Stimulated activated CD8-positive, alpha-beta memory T cell treated with anti-CD3 and anti-CD28 coated beads, Interleukin-15, amount 100 ng/mL, for 1 hour (primary cell): Measurements from ENCODE around the gene RAB36.

ENCODE experiments used
- DNase-seq: peaks from one replicate; pipeline ENCODE4 v3.0.0-alpha.2; 2020; ENCODE audit warnings: low read depth

The RAB36 gene

GRCh38 chr22:23108249-23109078 is 36.8 kb upstream of the RAB36 start:
- no peak for DNase-seq

DNA sequence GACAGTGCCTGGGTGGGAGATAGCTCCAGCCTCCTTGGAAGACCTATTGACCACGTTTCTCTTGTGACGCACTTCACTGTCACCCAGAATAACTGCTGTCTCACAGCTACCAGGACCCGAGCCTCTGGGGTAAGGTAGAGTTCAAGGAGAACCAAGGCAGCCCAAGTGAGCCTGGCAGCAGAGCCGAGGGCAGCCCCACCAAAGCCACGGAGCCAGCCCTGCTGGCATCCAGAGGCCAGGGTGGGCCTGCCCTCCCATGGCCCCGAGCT is 36.3 kb upstream of the RAB36 start:
- no peak for DNase-seq

- no peak for DNase-seq
Observed at GRCh38 chr22:23109441-23109978, 35.8 kb upstream of the RAB36 start.

GRCh38 chr22:23110190-23110921 is 34.9 kb upstream of the RAB36 start:
- DNase-seq, result no peak

- DNase-seq, result no peak
Observed at GRCh38 chr22:23110922-23111527, 34.3 kb upstream of the RAB36 start.

DNA sequence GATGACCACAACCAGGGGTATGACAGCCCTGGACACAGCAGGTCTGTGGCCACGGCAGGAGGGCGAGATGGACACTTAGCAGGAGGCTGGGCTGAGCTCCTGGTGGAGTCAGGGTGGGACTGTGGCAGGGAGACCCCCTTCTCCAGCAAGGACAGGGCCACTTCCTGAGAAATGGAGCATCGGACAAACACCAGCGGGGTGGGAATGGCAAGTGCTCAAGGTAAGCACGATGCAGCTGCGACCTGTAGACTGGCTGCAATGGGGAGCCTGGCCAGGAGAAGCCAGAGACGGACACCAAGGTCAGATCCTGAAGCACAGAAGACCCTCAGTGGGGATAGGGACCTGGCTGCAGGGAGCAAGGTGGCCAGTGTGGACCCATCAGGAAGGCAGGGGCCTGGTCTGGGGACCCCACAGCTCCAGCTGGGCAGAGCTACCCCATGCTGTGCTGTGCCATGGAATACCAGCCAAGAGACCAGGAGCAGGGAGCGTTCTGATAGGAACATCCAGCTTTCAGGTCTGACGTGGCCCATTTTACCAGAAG is 32.7 kb upstream of the RAB36 start:
- DNase-seq, result no peak

DNA sequence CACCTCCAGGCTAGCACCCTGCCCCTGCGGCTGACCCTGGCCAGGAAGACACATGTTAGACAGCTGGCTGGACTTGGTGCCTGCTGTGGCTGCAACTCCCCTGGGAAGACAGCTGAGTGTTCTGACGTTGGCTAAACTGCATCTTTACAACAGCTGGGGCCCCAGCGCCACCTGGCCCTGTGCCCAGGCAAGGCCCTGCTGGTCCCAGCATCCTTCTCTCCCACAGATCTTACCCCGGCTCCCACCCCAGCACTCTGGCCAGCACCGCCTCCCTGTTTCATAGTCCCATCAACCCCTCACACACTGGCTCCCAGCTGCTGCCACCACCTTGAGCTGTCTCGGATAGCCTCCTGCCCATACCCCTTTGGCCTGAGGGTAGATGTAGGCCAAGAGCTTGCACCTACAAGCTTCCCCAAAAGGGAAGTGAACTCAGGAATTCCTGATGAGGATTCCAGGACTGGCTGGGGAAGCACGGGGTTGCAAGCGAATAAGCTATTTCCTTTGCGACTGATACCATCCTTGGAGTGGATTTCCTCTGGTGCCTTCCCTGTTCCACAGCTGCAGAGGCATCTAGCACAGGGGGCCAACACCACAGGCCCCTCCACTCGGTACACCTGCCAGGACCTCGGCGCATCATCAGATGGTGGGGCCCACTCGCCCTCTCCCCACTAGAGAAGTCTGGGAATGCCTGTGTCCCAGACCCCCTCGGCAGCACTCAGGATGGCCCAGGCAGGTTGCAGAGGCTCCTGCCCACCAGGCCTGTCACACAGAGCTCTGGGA is 32.0 kb upstream of the RAB36 start:
- DNase-seq, result no peak

- no peak for DNase-seq
Observed at GRCh38 chr22:23113847-23114720, 31.2 kb upstream of the RAB36 start.

DNA sequence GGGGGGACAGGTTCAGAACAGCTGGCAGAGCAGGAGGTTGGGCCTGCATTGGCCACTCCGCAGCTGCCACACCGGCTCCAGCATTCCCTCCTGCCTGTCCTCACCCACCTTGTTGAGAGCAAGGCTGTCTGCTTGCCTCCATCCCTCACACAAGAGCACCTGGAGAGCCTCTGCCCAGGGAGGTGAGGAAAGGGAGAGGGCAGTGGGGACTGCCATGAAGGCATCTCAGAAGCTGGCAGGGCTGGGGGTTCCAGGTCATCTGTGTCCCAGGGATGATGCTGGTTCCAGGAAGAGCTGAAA is 30.6 kb upstream of the RAB36 start:
- DNase-seq, result no peak

DNA sequence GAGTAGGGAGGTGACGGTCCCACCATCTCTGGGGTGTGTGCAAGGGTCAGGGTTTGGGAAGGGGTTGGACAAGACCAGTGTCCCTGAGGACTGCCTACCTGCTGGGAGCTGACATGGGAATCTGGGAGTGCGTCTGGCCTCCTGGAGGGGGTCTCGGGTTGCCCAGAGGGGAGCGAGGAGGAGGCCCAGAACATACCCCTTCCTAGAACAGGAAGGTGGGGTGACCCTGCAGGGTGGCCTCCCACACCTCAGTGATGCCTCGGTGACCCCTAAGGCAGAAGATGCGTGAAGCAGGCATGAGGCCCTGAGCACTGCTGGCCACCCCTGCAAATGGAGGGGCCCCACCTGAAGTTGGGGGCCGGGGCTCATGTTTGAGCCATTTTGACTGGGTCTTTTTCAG is 29.9 kb upstream of the RAB36 start:
- no peak for DNase-seq

DNA sequence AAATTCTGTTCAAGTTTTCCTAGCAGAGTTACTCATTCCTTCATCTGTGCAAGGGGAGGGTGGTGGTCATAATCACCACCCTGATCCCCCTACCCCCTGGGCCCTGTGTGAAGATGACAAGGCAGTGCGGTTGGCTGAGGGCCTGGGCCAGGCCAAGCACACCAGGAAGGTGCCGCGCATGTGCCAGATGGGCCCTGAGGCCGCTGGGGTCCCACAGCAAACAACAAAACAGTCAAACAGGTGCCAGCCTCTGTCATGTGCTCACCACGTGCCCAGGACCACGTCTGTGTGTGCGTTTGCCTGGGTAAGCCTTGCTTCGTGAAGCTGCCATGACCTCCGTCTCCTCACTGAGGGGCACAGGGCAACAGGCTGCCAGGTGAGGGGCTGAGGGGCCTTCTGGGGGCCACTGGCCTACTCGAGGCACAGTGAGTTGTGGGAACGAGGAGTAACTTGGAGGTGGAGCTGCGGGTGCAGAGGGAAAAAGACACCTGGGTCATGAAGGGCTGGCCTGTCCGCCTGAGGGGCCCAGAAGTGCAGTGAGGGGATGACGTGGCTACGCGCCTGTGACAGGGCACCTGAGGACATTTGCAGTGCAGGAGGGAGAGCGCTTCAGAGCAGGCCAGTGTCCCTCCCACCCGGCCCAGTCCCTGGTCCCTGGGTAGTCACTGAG is 29.3 kb upstream of the RAB36 start:
- DNase-seq, result no peak

- no peak for DNase-seq
Observed at GRCh38 chr22:23116506-23117263, 28.6 kb upstream of the RAB36 start.

DNA sequence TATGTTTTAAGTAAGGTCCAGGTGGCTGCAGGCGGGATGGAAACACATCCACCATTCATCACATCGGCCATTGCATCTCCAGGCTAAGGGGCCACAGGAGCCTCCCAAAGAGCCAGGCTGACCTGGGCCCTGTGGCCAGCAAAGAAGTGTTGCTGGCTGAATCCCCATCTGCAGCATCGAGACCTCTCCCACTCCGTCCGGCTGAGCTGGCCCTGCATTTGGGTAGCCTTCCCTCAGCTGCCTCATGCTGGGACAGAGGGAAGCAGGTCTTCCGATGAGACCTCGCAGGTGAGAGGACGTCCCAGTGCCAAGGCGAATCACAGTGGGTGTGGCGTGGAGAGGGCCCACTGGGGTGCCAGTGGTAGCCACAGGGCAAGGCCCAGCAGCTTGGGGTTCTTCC is 28.0 kb upstream of the RAB36 start:
- no peak for DNase-seq

DNA sequence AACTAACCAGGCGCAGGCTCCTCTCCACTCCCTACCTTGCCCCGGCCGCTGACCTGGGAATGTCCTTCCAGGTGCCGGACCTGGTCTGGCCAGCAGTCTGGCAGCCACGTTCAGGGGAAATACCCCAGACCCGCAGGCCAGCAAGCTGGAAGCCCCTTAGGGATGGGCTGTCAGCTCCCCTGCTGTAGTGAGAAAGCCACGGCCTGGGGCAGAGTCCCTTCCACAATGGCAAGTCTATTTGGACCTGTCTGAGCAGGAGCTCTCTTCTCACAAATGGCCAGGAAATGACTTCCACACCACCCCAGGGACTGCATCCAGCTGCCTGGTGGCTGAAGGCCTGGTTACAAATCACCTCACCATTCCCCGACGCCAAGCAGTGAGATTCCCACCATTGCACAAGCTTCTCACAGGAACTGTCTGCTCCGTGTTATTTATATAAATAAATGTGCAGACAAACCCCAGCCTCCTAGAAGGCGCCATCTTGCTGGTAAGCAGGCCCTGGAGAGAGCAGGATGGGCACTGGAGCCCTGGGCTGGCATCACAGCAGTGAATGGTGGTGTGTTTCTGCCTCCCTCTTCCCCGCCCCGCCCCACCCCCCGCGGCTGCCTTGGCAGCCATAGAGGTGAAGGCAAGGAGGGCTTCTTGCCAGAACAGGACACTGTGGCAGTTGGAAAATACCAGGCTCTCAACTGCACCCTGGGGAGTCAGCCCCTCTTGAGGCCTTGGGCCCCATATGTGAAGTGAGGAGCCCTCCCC is 27.2 kb upstream of the RAB36 start:
- no peak for DNase-seq

- DNase-seq, result no peak
Observed at GRCh38 chr22:23118647-23119493, 26.4 kb upstream of the RAB36 start.

GRCh38 chr22:23119494-23120414 is 25.5 kb upstream of the RAB36 start:
- DNase-seq, result no peak

GRCh38 chr22:23120415-23120899 is 24.8 kb upstream of the RAB36 start:
- no peak for DNase-seq
